ENCODE measurements around the gene TBATA.

The TBATA gene

DNA sequence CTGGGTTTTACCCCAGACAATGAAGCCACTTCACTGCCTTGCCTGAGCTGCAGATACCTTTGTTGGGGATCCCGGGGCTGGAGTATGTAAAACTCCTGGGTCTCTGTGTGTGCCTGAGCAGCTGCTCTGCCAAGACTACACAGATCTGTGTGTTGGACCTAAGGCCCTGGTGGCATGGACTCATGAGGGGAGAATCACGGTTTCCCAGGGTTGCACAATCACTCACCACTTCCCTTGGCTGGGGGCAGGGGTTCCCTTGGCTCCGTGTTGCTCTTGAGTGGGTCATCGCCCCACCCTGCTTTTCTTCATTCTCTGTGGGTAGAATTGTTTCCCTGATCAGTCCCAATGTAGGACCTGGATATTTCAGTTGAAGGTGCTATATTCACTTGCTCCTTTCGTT, 13.9 kb upstream of the TBATA start:
- Histone ChIP-seq H3K36me3 (ENCODE audit: control insufficient read depth, insufficient read depth, low read length) (no peaks in the 10 kb centered on the region), H3K27me3 (replicated peaks; ENCODE audit: control insufficient read depth, insufficient read depth, low read length) (no peaks in the 10 kb centered on the region), H3K4me3 (replicated peaks; ENCODE audit: low read depth, low read length) (no peak overlapping the region)
- DNase-seq (ENCODE audit: extremely low read depth, insufficient read length), result no peak
- TF ChIP-seq, protein P1, sequence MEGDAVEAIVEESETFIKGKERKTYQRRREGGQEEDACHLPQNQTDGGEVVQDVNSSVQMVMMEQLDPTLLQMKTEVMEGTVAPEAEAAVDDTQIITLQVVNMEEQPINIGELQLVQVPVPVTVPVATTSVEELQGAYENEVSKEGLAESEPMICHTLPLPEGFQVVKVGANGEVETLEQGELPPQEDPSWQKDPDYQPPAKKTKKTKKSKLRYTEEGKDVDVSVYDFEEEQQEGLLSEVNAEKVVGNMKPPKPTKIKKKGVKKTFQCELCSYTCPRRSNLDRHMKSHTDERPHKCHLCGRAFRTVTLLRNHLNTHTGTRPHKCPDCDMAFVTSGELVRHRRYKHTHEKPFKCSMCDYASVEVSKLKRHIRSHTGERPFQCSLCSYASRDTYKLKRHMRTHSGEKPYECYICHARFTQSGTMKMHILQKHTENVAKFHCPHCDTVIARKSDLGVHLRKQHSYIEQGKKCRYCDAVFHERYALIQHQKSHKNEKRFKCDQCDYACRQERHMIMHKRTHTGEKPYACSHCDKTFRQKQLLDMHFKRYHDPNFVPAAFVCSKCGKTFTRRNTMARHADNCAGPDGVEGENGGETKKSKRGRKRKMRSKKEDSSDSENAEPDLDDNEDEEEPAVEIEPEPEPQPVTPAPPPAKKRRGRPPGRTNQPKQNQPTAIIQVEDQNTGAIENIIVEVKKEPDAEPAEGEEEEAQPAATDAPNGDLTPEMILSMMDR (IDR thresholded peaks at IDR 0.05; ENCODE audit: insufficient read depth, low read length, poor library complexity, severe bottlenecking), result no peak

DNA sequence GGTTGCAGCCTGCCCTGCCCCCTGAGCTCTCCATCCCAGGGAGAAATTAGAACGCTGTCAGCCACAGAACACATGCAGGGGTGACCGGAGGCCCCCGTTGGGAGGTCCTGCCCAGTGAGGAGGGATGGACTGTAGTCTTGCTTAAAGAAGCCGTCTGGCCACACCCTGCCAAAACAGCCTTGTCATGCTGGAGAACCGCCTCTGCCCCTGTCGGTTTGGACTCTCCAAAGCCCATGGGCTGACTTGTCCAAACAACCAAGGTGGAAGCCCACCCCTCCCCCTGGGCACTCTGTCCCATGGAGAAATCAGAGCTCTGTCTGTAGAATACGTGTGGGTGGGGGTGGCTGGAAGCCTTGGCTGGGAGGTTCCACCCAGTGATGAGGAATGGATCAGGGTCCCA, 12.7 kb upstream of the TBATA start:
- H3K36me3 ChIP-seq (ENCODE audit: control insufficient read depth, insufficient read depth, low read length), result no peaks in the 10 kb centered on the region
- H3K27me3 ChIP-seq (replicated peaks; ENCODE audit: control insufficient read depth, insufficient read depth, low read length), result no peaks in the 10 kb centered on the region
- DNase-seq (ENCODE audit: extremely low read depth, insufficient read length), result no peak
- no peak overlapping the region for H3K4me3 ChIP-seq (replicated peaks; ENCODE audit: low read depth, low read length)
- TF ChIP-seq, protein P1 (IDR thresholded peaks at IDR 0.05; ENCODE audit: insufficient read depth, low read length, poor library complexity, severe bottlenecking), result no peak

DNA sequence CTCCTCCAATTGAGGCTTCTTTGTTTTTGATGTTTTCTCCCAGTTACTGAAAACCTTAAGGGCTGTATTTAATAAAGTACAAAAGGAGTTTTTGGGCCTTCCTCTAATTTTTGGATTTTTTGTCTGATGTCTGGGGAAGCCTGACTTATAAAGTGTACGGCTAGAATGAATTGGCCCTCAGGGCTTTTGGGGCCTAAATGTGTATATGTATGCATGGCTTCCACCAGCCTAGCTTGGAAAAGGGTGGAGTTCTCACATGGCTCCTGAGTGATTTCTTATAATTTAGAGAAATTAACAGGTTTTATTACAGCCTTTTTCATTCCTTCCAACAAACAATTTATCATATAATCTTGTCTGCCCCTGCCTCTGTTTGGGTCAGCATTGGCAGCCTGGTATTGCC, 10.4 kb upstream of the TBATA start:
- Histone ChIP-seq H3K36me3 (ENCODE audit: control insufficient read depth, insufficient read depth, low read length) (no peaks in the 10 kb centered on the region), H3K4me3 (replicated peaks; ENCODE audit: low read depth, low read length) (no peak overlapping the region), H3K27me3 (replicated peaks; ENCODE audit: control insufficient read depth, insufficient read depth, low read length) (no peaks in the 10 kb centered on the region; the same call in 1 of the 2 replicates)
- no peak for DNase-seq (ENCODE audit: extremely low read depth, insufficient read length)
- TF ChIP-seq, protein P1 (IDR thresholded peaks at IDR 0.05; ENCODE audit: insufficient read depth, low read length, poor library complexity, severe bottlenecking), result no peak

DNA sequence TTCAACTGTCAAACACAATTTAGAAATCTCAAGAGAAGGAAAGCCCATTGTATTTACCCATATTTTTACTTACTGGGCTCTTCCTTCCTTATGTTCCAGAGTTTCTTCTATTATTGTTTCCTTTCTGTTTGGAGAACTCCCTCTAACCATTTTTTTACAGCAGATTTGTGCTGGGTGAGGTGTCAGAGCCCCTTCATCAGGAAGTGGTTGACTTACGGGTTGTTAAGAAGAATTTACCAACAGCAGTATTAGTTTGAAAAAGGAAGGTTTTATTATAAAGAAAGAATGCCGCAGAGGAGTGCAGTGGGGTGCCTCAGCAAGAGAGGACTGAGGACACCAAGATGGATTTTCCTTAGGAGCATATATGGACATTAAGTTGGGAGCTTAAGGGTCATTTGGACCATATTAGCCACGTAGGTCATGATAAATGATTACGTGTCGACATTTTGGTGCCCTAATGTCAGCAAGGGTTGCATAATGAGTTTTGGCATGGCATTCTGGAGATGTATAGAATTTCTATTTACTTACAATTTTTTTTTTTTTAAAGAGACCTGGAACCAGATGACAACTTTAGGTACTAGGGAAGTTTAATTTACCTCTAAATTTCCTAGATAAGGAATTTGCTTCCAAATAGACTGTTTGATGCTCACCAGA, 6.3 kb upstream of the TBATA start:
- Histone ChIP-seq H3K36me3 (ENCODE audit: control insufficient read depth, insufficient read depth, low read length) (no peaks in the 10 kb centered on the region), H3K27me3 (replicated peaks; ENCODE audit: control insufficient read depth, insufficient read depth, low read length) (no peaks in the 10 kb centered on the region; the same call in 1 of the 2 replicates), H3K4me3 (replicated peaks; ENCODE audit: low read depth, low read length) (no peak overlapping the region)
- no peak for DNase-seq (ENCODE audit: extremely low read depth, insufficient read length)
- TF ChIP-seq, protein P1 (IDR thresholded peaks at IDR 0.05; ENCODE audit: insufficient read depth, low read length, poor library complexity, severe bottlenecking), result no peak

DNA sequence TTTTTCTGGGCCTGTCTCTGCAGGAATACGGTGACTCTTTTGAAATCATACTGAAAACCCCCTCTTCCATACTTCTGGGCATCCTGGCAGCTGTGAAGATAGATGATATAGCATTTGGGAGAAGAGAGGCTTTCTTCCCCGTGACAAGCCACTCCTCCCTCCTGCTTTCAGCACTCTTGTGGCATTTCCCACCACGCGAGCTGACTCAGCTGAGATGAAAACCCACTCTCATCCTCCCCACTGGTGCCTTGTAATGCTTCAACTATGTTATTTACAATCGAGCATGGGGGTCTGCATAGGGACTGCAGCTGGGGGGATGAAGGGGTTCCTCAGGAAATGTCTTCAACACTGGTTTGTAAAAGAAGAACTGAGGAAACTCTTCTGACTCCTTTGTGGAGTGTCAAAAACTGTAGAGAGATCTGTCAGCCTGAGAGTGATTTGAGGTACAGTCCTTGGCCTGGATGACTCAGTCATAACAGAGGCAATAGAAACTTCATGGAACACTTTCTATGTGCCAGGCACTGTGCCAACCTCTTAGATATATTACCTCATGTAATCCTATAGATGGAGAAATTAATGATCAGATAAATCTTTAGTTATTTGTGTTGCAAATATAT, 1.7 kb upstream of the TBATA start:
- no peak overlapping the region for H3K4me3 ChIP-seq (replicated peaks; ENCODE audit: low read depth, low read length)
- no peaks in the 10 kb centered on the region for H3K36me3 ChIP-seq (ENCODE audit: control insufficient read depth, insufficient read depth, low read length)
- TF ChIP-seq, protein P1 (IDR thresholded peaks at IDR 0.05; ENCODE audit: insufficient read depth, low read length, poor library complexity, severe bottlenecking), result no peak
- peaks cover 2% of the 10 kb centered on the region for H3K27me3 ChIP-seq (replicated peaks; ENCODE audit: control insufficient read depth, insufficient read depth, low read length)
- DNase-seq (ENCODE audit: extremely low read depth, insufficient read length), result no peak

Measured in GM06990 (cell line).